ENCODE data around the gene C5orf63.

C5orf63 gene

GRCh38 chr5:127070243-127070642 lies 3.1 kb downstream of the C5orf63 start:
- no peak overlapping the region for H3K27ac ChIP-seq
- no peak overlapping the region for H3K4me3 ChIP-seq
- no peaks in the 10 kb centered on the region for H3K4me1 ChIP-seq
- no peak for DNase-seq
- intact Hi-C loops (cut with DNase I; ENCODE audit: low total_unique reads) = no loop called here
- H3K9me3 ChIP-seq = no peaks in the 10 kb centered on the region
- no peaks in the 10 kb centered on the region for H3K27me3 ChIP-seq
- TF ChIP-seq, protein P1, sequence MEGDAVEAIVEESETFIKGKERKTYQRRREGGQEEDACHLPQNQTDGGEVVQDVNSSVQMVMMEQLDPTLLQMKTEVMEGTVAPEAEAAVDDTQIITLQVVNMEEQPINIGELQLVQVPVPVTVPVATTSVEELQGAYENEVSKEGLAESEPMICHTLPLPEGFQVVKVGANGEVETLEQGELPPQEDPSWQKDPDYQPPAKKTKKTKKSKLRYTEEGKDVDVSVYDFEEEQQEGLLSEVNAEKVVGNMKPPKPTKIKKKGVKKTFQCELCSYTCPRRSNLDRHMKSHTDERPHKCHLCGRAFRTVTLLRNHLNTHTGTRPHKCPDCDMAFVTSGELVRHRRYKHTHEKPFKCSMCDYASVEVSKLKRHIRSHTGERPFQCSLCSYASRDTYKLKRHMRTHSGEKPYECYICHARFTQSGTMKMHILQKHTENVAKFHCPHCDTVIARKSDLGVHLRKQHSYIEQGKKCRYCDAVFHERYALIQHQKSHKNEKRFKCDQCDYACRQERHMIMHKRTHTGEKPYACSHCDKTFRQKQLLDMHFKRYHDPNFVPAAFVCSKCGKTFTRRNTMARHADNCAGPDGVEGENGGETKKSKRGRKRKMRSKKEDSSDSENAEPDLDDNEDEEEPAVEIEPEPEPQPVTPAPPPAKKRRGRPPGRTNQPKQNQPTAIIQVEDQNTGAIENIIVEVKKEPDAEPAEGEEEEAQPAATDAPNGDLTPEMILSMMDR (IDR thresholded peaks at IDR 0.05) = no peak
- no peaks in the 10 kb centered on the region for H3K36me3 ChIP-seq

- Histone ChIP-seq H3K27ac (no peak overlapping the region), H3K27me3 (no peaks in the 10 kb centered on the region), H3K4me3 (no peak overlapping the region), H3K36me3 (no peaks in the 10 kb centered on the region), H3K4me1 (no peaks in the 10 kb centered on the region), H3K9me3 (no peaks in the 10 kb centered on the region)
- no peak for DNase-seq
- intact Hi-C loops (cut with DNase I; ENCODE audit: low total_unique reads) = no loop called here
- TF ChIP-seq, protein P1 (IDR thresholded peaks at IDR 0.05) = no peak
Measured at GRCh38 chr5:127068493-127069214, 4.6 kb downstream of the C5orf63 start.

- intact Hi-C loops (cut with DNase I; ENCODE audit: low total_unique reads) = no loop called here
- H3K9me3 ChIP-seq = no peaks in the 10 kb centered on the region
- TF ChIP-seq, protein P1 (IDR thresholded peaks at IDR 0.05) = no peak
- H3K4me1 ChIP-seq = no peaks in the 10 kb centered on the region
- H3K27ac ChIP-seq = no peak overlapping the region
- H3K36me3 ChIP-seq = no peaks in the 10 kb centered on the region
- no peaks in the 10 kb centered on the region for H3K27me3 ChIP-seq
- DNase-seq = no peak
- H3K4me3 ChIP-seq = no peak overlapping the region
Measured at GRCh38 chr5:127066721-127067120, 6.6 kb downstream of the C5orf63 start.

GRCh38 chr5:127064253-127064840 lies 9.0 kb downstream of the C5orf63 start:
- Histone ChIP-seq H3K4me1 (no peaks in the 10 kb centered on the region), H3K4me3 (no peak overlapping the region), H3K9me3 (no peaks in the 10 kb centered on the region), H3K27me3 (no peaks in the 10 kb centered on the region), H3K36me3 (no peaks in the 10 kb centered on the region), H3K27ac (no peak overlapping the region)
- intact Hi-C loops (cut with DNase I; ENCODE audit: low total_unique reads) = no loop called here
- no peak for DNase-seq
- TF ChIP-seq, protein P1 (IDR thresholded peaks at IDR 0.05) = no peak

GRCh38 chr5:127063257-127063913 lies 9.9 kb downstream of the C5orf63 start:
- Histone ChIP-seq H3K9me3 (no peaks in the 10 kb centered on the region), H3K4me3 (no peak overlapping the region), H3K4me1 (no peaks in the 10 kb centered on the region), H3K36me3 (no peaks in the 10 kb centered on the region), H3K27ac (no peak overlapping the region), H3K27me3 (no peaks in the 10 kb centered on the region)
- TF ChIP-seq, protein P1 (IDR thresholded peaks at IDR 0.05) = no peak
- intact Hi-C loops (cut with DNase I; ENCODE audit: low total_unique reads) = no loop called here
- DNase-seq = no peak
